CD4-positive, alpha-beta T cell treated with Interleukin-15 for 4 hours (primary cell): ENCODE results near the gene ZGLP1.
"Not testable (repeated sequence)": the region's sequence is repeated elsewhere in the genome, so short reads cannot be mapped to it uniquely, and the experiment has no call there.

Experiments
- DNase-seq: peaks from one replicate; pipeline ENCODE4 v3.0.0-alpha.2; 2020; ENCODE audit warnings: low spot score

ZGLP1 gene

GRCh38 chr19:10293637-10294367 is 15.8 kb downstream of the ZGLP1 start:
- DNase-seq: no peak

- no peak for DNase-seq
These were observed 16.6 kb downstream of the ZGLP1 start for GRCh38 chr19:10292789-10293636.

- peak; percentile 58 for DNase-seq
These were observed 17.3 kb downstream of the ZGLP1 start for GRCh38 chr19:10292206-10292788.

DNA sequence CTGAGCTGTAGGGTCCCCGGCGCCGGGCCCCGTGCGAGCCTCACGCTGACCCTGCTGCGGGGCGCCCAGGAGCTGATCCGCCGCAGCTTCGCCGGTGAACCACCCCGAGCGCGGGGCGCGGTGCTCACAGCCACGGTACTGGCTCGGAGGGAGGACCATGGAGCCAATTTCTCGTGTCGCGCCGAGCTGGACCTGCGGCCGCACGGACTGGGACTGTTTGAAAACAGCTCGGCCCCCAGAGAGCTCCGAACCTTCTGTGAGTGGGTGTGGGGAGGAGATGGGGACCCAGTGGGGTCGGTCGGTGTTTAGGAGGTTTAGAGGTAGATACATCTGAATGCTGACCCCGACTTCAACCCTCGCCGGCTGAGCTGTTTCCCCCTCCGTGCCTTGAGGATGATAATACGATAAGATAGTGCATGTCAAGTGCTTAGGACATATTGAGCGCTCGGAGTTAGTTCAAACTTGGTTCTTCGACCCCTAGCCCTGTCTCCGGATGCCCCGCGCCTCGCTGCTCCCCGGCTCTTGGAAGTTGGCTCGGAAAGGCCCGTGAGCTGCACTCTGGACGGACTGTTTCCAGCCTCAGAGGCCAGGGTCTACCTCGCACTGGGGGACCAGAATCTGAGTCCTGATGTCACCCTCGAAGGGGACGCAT is 17.9 kb downstream of the ZGLP1 start:
- no peak for DNase-seq

GRCh38 chr19:10290876-10291553 is 18.6 kb downstream of the ZGLP1 start:
- peak; percentile 52 for DNase-seq

DNA sequence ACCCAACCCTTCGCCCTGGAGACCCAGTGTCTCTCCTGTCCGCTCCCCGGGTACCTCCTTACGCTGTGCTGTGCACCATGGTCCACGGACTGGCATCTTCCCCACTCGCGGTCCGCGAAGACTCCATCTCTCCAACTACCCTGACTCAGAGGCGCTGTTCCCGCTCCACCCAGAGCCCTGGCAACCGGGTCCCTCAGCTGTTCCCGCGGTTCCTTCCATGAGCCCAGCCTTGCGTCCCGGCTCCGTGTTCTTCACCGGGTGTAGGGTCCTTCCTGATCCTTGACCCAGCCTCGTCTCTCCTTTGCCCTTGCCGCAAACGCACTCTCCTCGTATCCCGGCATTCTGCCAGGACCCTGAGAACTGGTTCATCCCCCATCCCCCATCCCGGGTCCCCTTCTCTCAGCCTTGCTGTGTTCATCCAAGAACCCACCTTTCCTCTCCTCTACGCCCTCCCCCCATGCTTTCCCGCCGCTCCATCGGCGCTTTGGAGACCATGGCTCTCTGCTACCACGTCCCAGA is 19.2 kb downstream of the ZGLP1 start:
- DNase-seq: no peak

DNA sequence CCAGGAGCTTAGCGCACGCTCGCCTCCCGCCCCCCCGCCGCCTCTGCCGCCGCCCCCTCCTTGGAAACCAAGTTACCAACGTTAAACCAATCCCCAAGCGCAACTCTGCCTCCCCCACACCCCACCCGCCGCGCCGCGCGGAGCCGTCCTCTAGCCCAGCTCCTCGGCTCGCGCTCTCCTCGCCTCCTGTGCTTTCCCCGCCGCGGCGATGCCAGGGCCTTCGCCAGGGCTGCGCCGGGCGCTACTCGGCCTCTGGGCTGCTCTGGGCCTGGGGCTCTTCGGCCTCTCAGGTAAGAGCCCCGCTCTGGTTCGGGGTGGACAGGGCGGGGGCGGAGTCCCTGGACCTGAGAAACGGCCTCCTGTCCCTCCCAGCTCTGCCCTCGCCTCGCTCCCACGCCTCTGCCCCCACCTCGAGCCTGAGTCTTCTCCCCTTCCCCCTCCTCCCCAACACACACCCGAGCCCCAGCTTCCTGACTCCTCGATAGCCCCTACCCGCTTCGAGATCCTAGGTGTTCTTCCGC is 19.7 kb downstream of the ZGLP1 start, which contains the start of gene ICAM5:
Gene ICAM5, plus strand, starts transcription at position 117 of the 521 bp plus-strand sequence. Its CDS starts 92 bp downstream, at position 209.
- no peak for DNase-seq

DNA sequence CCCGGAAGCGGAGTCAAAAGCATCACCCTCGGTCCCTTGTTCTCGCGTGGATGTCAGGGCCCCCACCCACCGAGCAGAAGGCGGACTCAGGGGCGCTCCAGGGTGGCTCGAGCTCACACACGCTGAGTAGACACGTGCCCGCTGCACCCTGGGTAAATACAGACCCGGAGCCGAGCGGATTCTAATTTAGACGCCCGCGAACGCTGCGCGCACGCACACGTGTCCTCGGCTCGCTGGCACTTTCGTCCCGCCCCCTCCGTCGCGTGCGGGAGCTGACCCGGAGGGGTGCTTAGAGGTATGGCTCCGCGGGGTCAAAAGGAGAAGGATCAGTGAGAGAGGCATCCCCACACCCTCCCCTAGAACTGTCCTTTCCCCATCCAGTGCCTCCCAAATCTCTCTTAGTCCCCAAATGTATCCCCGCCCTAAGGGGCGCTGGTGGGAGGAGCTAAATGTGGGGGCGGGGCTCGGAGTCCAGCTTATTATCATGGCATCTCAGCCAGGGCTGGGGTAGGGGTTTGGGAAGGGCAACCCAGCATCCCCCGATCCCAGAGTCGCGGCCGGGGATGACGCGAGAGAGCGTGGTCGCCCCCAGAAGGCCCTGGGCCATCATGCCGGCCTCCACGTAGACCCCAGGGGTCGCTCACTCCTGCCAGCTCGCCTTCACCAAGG is 20.3 kb downstream of the ZGLP1 start:
- DNase-seq: peak; percentile 46

- no peak for DNase-seq
These were observed 20.9 kb downstream of the ZGLP1 start for GRCh38 chr19:10288662-10289166.

DNA sequence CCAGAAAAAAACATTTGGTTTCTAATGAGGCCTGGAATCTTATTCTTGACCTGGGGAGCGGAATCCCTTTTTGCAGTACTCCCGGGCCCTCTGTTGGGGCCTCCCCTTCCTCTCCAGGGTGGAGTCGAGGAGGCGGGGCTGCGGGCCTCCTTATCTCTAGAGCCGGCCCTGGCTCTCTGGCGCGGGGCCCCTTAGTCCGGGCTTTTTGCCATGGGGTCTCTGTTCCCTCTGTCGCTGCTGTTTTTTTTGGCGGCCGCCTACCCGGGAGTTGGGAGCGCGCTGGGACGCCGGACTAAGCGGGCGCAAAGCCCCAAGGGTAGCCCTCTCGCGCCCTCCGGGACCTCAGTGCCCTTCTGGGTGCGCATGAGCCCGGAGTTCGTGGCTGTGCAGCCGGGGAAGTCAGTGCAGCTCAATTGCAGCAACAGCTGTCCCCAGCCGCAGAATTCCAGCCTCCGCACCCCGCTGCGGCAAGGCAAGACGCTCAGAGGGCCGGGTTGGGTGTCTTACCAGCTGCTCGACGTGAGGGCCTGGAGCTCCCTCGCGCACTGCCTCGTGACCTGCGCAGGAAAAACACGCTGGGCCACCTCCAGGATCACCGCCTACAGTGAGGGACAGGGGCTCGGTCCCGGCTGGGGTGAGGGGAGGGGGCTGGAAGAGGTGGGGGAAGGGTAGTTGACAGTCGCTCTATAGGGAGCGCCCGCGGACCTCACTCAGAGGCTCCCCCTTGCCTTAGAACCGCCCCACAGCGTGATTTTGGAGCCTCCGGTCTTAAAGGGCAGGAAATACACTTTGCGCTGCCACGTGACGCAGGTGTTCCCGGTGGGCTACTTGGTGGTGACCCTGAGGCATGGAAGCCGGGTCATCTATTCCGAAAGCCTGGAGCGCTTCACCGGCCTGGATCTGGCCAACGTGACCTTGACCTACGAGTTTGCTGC is 22.5 kb downstream of the ZGLP1 start, which contains the start of gene ICAM4:
Gene ICAM4, plus strand, starts transcription at position 153 of the 935 bp plus-strand sequence. Its CDS starts 58 bp downstream, at position 211.
- DNase-seq: no peak

DNA sequence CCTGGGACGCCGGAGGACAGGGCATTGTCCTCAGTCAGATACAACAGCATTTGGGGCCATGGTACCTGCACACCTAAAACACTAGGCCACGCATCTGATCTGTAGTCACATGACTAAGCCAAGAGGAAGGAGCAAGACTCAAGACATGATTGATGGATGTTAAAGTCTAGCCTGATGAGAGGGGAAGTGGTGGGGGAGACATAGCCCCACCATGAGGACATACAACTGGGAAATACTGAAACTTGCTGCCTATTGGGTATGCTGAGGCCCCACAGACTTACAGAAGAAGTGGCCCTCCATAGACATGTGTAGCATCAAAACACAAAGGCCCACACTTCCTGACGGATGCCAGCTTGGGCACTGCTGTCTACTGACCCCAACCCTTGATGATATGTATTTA is 24.2 kb downstream of the ZGLP1 start:
- DNase-seq: no peak

GRCh38 chr19:10284960-10285278 is 24.7 kb downstream of the ZGLP1 start:
- no peak for DNase-seq

GRCh38 chr19:10284065-10284959 is 25.3 kb downstream of the ZGLP1 start:
- no peak for DNase-seq

DNA sequence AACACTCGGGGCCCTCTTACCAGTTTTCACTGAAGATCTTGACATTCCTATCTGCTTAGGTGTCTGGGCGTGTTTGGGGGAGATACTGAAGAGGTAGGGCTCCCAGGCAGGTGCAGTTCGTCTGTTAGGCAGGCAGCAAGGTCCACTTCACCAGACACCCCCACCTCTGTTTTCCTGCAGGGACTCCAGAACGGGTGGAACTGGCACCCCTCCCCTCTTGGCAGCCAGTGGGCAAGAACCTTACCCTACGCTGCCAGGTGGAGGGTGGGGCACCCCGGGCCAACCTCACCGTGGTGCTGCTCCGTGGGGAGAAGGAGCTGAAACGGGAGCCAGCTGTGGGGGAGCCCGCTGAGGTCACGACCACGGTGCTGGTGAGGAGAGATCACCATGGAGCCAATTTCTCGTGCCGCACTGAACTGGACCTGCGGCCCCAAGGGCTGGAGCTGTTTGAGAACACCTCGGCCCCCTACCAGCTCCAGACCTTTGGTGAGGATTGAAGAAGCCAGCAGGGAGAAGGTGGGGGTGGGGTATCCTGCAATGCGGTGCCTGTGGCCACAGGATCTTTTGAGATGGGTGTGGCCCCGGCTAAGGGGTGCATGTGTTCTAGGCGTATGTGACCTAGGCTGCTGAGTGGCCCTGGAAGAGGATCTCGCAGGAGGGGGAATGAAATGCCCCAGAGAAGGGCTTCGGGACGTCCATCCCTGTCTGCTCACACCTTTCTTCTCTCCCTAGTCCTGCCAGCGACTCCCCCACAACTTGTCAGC is 26.1 kb downstream of the ZGLP1 start:
- DNase-seq: no peak

DNA sequence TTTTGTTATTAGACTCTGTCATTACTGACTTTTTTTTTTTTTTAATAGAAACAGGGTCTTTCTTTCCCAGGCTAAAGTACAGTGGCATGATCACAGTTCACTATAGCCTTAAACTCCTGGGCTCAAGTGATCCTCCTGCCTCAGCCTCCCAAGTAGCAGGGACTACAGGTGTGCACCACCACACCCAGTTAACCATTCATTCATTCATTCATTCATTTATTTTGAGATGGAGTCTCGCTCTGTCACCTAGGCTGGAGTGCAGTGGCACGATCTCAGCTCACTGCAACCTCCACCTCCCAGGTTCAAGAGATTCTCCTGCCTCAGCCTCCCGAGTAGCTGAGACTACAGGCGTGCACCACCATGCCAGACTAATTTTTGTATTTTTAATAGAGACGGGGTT is 27.6 kb downstream of the ZGLP1 start:
- not testable (repeated sequence) for DNase-seq

DNA sequence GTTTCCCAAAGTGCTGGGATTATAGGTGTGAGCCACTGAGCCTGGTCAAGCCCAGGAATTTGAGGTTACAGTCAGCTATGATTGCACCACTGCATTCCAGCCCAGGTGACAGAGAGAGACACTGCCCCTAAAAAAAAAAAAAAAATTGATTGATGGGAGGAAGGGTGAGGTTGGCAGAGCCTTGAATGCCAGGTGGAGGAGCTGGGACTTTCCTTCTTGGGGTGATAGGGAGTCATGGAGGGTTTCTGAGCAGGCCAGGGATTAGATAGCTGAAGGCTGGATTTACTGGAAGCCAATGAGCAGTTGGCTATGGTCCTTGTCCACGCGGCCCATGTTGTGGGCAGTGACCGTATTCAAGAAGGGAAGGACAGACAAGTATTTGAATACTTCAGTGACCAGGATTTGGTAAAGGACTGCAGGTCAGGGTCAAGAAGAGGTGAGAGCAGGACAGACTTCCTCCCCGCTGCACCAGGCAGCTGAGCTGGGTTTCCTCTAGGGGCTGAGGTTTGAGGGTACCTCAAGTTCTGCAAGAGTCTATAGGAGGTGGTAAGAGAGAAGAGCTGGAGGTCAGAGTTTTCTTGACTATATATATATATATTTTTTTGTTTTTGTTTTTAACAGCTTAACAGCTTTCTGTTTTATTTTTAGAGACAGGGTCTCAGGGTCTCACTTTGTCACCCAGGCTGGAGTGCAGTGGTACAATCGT is 29.7 kb downstream of the ZGLP1 start:
- no peak for DNase-seq

DNA sequence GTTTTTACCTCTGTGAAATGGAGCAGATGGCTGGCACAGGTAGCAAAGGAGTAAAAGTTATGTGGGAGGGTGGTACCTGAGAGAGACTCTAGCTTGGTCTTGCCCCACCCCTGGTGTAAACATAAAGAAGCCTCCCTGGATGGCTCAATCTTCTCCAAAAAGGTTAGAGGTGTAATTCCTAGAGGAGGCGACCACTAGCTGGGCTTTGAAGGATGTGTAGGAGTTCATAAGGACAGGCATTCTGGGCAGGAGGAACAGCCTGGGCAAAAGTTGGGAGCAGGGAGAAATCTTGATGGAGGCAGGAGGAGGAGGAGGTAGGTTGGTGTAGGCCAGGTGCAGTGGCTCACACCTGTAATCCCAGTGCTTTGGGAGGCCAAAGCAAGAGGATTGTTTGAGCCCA is 30.7 kb downstream of the ZGLP1 start:
- DNase-seq: no peak
